A549 (cell line): ENCODE data around the gene ASAP2.

Experiments
- EP300 ChIP-seq, 2 experiments: fragments of >200 bp; sonication (Bioruptor Twin); formaldehyde crosslinking; IDR thresholded peaks; 2 replicates in 1 of 2; 3 replicates in 1 of 2; pipeline ENCODE4 v1.6.1; 2016 to 2017
- JUNB ChIP-seq: fragments of >200 bp; sonication (Bioruptor Twin); formaldehyde crosslinking; IDR thresholded peaks from 2 replicates; pipeline ENCODE4 v1.6.1; 2016
- MAFK ChIP-seq: fragments of 450-650 bp; IDR thresholded peaks from 2 replicates; pipeline ENCODE4 v1.6.1; 2014; ENCODE audit not compliant: partially characterized antibody
- MAZ ChIP-seq: fragments of 150-350 bp; IDR thresholded peaks from 2 replicates; pipeline ENCODE4 v1.6.1; 2014; ENCODE audit warnings: antibody characterized with exemption, low read depth, low read length, borderline replicate concordance
- PBX3 ChIP-seq: IDR thresholded peaks from 2 replicates; pipeline ENCODE4 v1.6.1; 2012
- PHF8 ChIP-seq: fragments of 200-600 bp; sonication (generic); IDR thresholded peaks from 2 replicates; pipeline ENCODE4 v1.6.1; 2016; ENCODE audit warnings: low read depth, mild to moderate bottlenecking, antibody characterized with exemption, moderate library complexity, borderline replicate concordance
- POLR2A ChIP-seq: IDR thresholded peaks from 2 replicates; pipeline ENCODE4 v1.6.1; 2012; ENCODE audit warnings: mild to moderate bottlenecking, low read length
- REST ChIP-seq: fragments of 200-600 bp; sonication (generic); IDR thresholded peaks from 2 replicates; pipeline ENCODE4 v1.6.1; 2016; ENCODE audit warnings: antibody characterized with exemption, mild to moderate bottlenecking, moderate library complexity
- SREBF2 ChIP-seq: fragments of 450-650 bp; IDR thresholded peaks from 2 replicates; pipeline ENCODE4 v1.6.1; 2014; ENCODE audit warnings: mild to moderate bottlenecking, moderate library complexity
- USF2 ChIP-seq: fragments of 450-650 bp; IDR thresholded peaks from 2 replicates; pipeline ENCODE4 v1.6.1; 2014; ENCODE audit warnings: antibody characterized with exemption
- TF ChIP-seq, protein P1 (sequence below): fragments of >200 bp; sonication (Bioruptor Twin); formaldehyde crosslinking; IDR thresholded peaks from 3 replicates; pipeline ENCODE4 v1.5.1; 2016
- TF ChIP-seq, protein P2 (sequence below): IDR thresholded peaks from 2 replicates; pipeline ENCODE4 v1.6.1; 2012

DNA sequence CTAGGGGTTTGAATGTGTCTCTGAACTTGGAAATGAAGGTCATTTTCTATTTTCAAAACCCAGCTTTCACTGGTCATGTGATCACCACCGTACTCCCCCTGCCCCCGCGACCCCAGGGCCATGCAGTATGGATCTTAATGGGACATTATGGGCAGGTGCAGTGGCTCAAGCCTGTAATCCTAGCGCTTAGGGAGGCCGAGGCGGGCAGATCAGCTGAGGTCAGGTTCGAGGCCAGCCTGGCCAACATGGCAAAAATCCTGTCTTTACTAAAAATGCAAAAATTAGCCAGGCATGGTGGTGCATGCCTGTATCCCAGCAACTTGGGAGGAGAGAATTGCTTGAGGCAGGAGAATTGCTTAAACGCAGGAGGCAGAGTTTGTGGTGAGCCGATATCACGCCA is 139.4 kb downstream of the ASAP2 start:
- TF ChIP-seq, protein P1, sequence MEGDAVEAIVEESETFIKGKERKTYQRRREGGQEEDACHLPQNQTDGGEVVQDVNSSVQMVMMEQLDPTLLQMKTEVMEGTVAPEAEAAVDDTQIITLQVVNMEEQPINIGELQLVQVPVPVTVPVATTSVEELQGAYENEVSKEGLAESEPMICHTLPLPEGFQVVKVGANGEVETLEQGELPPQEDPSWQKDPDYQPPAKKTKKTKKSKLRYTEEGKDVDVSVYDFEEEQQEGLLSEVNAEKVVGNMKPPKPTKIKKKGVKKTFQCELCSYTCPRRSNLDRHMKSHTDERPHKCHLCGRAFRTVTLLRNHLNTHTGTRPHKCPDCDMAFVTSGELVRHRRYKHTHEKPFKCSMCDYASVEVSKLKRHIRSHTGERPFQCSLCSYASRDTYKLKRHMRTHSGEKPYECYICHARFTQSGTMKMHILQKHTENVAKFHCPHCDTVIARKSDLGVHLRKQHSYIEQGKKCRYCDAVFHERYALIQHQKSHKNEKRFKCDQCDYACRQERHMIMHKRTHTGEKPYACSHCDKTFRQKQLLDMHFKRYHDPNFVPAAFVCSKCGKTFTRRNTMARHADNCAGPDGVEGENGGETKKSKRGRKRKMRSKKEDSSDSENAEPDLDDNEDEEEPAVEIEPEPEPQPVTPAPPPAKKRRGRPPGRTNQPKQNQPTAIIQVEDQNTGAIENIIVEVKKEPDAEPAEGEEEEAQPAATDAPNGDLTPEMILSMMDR, result no peak
- TF ChIP-seq SREBF2 (no peak), MAZ (no peak), REST (no peak), MAFK (no peak), POLR2A (no peak), USF2 (no peak), PBX3 (no peak), EP300 (IDR thresholded peaks at IDR 0.05) (no peak), JUNB (no peak), PHF8 (no peak)
- TF ChIP-seq, protein P2, sequence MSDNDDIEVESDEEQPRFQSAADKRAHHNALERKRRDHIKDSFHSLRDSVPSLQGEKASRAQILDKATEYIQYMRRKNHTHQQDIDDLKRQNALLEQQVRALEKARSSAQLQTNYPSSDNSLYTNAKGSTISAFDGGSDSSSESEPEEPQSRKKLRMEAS, result no peak
